DND-41 (cell line): ENCODE results near the gene KRT7.

ENCODE experiments used
- ATAC-seq: fragments of 200-7000 bp; cut with Tn5 transposase; 3 replicates; pipeline ENCODE4 v1.9.1; 2021; ENCODE audit warnings: low read depth; ENCODE audit not compliant: insufficient read depth
- DNase-seq: peaks from one replicate; pipeline ENCODE4 v3.0.0-alpha.2; 2020
- H2AFZ ChIP-seq: 2 replicates; pipeline ENCODE4 v1.6.0; 2012; ENCODE audit warnings: low read depth, low read length
- H3K27ac ChIP-seq: 2 replicates; pipeline ENCODE4 v1.5.1; 2012; ENCODE audit warnings: low read length, inconsistent platforms
- H3K27me3 ChIP-seq: fragments of 200-600 bp; sonication (generic); 2 replicates; pipeline ENCODE4 v1.6.0; 2012; ENCODE audit warnings: low read length, mild to moderate bottlenecking, inconsistent platforms; ENCODE audit not compliant: insufficient read depth, poor library complexity
- H3K36me3 ChIP-seq: 2 replicates; pipeline ENCODE4 v1.5.1; 2012; ENCODE audit warnings: low read length, inconsistent platforms; ENCODE audit not compliant: insufficient read depth
- H3K4me1 ChIP-seq: 2 replicates; pipeline ENCODE4 v1.5.1; 2012; ENCODE audit warnings: mild to moderate bottlenecking, low read length; ENCODE audit not compliant: insufficient read depth
- H3K4me2 ChIP-seq: 2 replicates; pipeline ENCODE4 v1.6.0; 2012; ENCODE audit warnings: mild to moderate bottlenecking, moderate library complexity, low read length, inconsistent platforms; ENCODE audit not compliant: insufficient read depth
- H3K4me3 ChIP-seq, 2 experiments: fragments of 200-600 bp in 1 of 2; shearing (Covaris generic) in 1 of 2; 2 replicates each; pipeline ENCODE4 v1.5.1; 2012 to 2016; ENCODE audit warnings: inconsistent platforms in 2 of 2, low read length in 2 of 2, mild to moderate bottlenecking in 2 of 2, low read depth in 1 of 2, moderate library complexity in 1 of 2
- H3K79me2 ChIP-seq: 2 replicates; pipeline ENCODE4 v1.6.0; 2012; ENCODE audit warnings: low read length, inconsistent platforms; ENCODE audit not compliant: insufficient read depth
- H3K9ac ChIP-seq: 2 replicates; pipeline ENCODE4 v1.6.0; 2012; ENCODE audit warnings: low read depth, mild to moderate bottlenecking, inconsistent platforms, low read length, moderate library complexity
- H3K9me3 ChIP-seq: 2 replicates; pipeline ENCODE4 v1.5.1; 2012; ENCODE audit warnings: low read length, moderate library complexity, mild to moderate bottlenecking, inconsistent platforms; ENCODE audit not compliant: insufficient read depth, severe bottlenecking
- H4K20me1 ChIP-seq: 2 replicates; pipeline ENCODE4 v1.6.0; 2012; ENCODE audit warnings: low read length; ENCODE audit not compliant: insufficient read depth
- CTCF ChIP-seq: IDR thresholded peaks from 2 replicates; pipeline ENCODE4 v1.5.1; 2012; ENCODE audit warnings: borderline replicate concordance, low read length, moderate library complexity, mild to moderate bottlenecking; ENCODE audit not compliant: poor library complexity, severe bottlenecking; ENCODE audit errors: extremely low read depth
- EZH2 ChIP-seq: IDR thresholded peaks from 3 replicates; pipeline ENCODE4 v1.6.1; 2012; ENCODE audit warnings: borderline replicate concordance, low read depth, mild to moderate bottlenecking, moderate library complexity, low read length, inconsistent platforms; ENCODE audit not compliant: severe bottlenecking

The KRT7 gene

DNA sequence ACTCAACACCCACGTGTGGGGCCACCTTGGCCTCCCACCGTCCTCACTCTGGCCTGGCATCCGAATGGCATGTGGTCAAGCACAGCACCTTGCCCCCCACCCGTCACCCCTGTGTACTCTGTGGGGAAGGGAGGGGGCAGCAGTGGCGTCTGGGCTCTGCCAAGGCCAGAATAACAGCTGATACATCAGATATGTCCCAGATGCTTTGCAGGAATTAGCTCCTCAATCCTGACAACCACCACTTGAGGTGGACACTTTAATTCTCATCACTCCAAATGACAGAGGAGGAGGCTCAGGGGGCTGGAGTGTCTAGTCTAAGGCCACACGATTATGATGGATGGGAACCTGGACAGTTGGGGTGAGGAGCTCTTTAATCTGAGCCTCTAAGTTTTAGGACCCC is 39.5 kb upstream of the KRT7 start:
- H3K79me2 ChIP-seq = no peaks in the 10 kb centered on the region
- peaks cover 16% of the 10 kb centered on the region for H3K27me3 ChIP-seq
- H3K4me2 ChIP-seq = no peak overlapping the region
- H3K4me1 ChIP-seq = no peaks in the 10 kb centered on the region
- TF ChIP-seq EZH2 = no peak
- TF ChIP-seq CTCF = no peak
- ATAC-seq (no peak), DNase-seq (no peak)
- no peak overlapping the region for H3K27ac ChIP-seq
- peaks cover 13% of the 10 kb centered on the region for H4K20me1 ChIP-seq
- no peaks in the 10 kb centered on the region for H3K36me3 ChIP-seq
- no peak overlapping the region for H3K9ac ChIP-seq
- H3K4me3 ChIP-seq = no peak overlapping the region
- no peak overlapping the region for H2AFZ ChIP-seq
- H3K9me3 ChIP-seq = no peaks in the 10 kb centered on the region

- Histone ChIP-seq H4K20me1 (peaks cover 13% of the 10 kb centered on the region), H3K36me3 (no peaks in the 10 kb centered on the region), H3K4me1 (no peaks in the 10 kb centered on the region), H3K4me2 (no peak overlapping the region), H3K4me3 (no peak overlapping the region), H3K9ac (no peak overlapping the region), H3K27me3 (peaks cover 17% of the 10 kb centered on the region), H2AFZ (no peak overlapping the region), H3K27ac (no peak overlapping the region), H3K79me2 (no peaks in the 10 kb centered on the region), H3K9me3 (no peaks in the 10 kb centered on the region)
- ATAC-seq (no peak), DNase-seq (no peak)
- no peak for TF ChIP-seq EZH2
- no peak for TF ChIP-seq CTCF
These were observed 39.1 kb upstream of the KRT7 start for GRCh38 chr12:52193991-52194390.

- no peak overlapping the region for H3K4me3 ChIP-seq
- no peak overlapping the region for H3K27ac ChIP-seq
- TF ChIP-seq EZH2 (no peak), CTCF (no peak)
- H3K4me2 ChIP-seq = no peak overlapping the region
- H3K9me3 ChIP-seq = no peaks in the 10 kb centered on the region
- H3K36me3 ChIP-seq = no peaks in the 10 kb centered on the region
- ATAC-seq (no peak), DNase-seq (no peak)
- no peak overlapping the region for H2AFZ ChIP-seq
- H3K27me3 ChIP-seq = peaks cover 19% of the 10 kb centered on the region
- H3K9ac ChIP-seq = no peak overlapping the region
- no peaks in the 10 kb centered on the region for H3K4me1 ChIP-seq
- H4K20me1 ChIP-seq = peaks cover 12% of the 10 kb centered on the region
- no peaks in the 10 kb centered on the region for H3K79me2 ChIP-seq
These were observed 37.8 kb upstream of the KRT7 start for GRCh38 chr12:52195065-52195730.
